ENCODE measurements around the gene PLAAT4.
"Not testable (repeated sequence)": the region's sequence is repeated elsewhere in the genome, so short reads cannot be mapped to it uniquely, and the experiment has no call there.

Gene PLAAT4

GRCh38 chr11:63537293-63538101 lies 889 bp downstream of the PLAAT4 start:
- in situ Hi-C loops (cut with MboI; ENCODE audit: low sequenced_read_pairs) = no loop called here

DNA sequence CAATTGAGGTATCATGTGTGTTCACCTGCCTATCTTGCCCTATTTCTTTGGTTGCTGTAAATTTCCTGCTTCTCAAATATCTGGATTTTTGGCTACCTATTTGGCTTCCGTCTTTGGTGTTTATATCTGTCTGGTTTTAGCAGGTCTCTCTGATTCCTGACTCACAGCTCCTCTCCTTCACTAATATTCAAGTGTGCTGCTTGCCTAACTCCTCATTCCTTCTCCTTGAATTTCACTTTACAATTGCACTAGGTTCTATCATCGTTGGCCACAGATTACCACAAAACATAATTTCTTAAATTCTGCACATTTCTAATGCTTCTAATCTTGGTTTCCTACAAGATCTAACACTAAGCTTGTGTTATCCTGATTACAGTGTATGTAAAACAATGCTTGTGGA lies 5.9 kb downstream of the PLAAT4 start:
- in situ Hi-C loops (cut with MboI; ENCODE audit: low sequenced_read_pairs) = not testable (repeated sequence)

- in situ Hi-C loops (cut with MboI; ENCODE audit: low sequenced_read_pairs) = no loop called here
Observed at GRCh38 chr11:63543711-63544110, 7.1 kb downstream of the PLAAT4 start.

DNA sequence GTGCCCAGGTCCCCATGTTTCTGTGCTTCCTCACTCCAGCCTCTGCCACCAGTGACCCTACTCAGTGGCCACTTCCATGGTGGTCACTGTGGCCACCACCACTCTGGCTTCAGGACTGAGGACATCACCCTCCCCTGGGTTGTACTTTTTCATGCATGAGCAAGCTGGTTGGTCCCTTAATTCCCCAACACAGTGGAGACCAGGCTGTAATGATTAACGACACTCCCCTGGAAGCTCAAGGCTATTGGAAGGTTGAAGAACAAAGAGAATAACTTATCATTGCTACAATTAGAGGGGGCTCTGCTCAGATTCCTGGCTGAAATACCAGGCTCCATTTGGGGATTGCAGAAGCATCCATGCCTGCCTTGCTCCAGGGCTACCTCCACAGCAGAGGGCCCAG lies 10.5 kb downstream of the PLAAT4 start:
- in situ Hi-C loops (cut with MboI; ENCODE audit: low sequenced_read_pairs) = no loop called here

GRCh38 chr11:63548178-63548577 lies 11.6 kb downstream of the PLAAT4 start:
- in situ Hi-C loops (cut with MboI; ENCODE audit: low sequenced_read_pairs) = no loop called here

DNA sequence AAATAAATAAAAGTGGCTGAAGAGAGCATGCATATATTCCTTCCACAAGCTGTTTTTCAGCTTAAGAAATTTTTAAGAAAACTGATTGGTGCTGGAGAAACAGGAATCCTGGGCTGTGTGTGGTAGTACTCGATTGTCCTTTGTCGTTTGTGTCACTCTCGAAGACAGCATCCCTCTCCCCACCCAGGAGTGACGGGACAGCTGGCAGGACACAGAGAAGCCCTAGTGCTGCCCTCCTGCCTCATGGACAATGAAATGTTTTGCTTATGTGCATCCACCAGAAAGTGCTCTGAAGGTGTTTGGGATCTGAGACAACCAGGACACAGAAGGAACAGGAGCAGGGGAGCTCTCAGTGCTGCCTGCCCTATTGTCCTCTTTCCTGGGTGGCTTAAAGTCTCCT lies 12.8 kb downstream of the PLAAT4 start:
- in situ Hi-C loops (cut with MboI; ENCODE audit: low sequenced_read_pairs) = no loop called here

- in situ Hi-C loops (cut with MboI; ENCODE audit: low sequenced_read_pairs) = not testable (repeated sequence)
Observed at GRCh38 chr11:63550156-63550700, 13.6 kb downstream of the PLAAT4 start.

GRCh38 chr11:63551091-63551888 lies 14.7 kb downstream of the PLAAT4 start:
- in situ Hi-C loops (cut with MboI; ENCODE audit: low sequenced_read_pairs) = no loop called here

- in situ Hi-C loops (cut with MboI; ENCODE audit: low sequenced_read_pairs) = no loop called here
Observed at GRCh38 chr11:63551889-63552266, 15.3 kb downstream of the PLAAT4 start.

DNA sequence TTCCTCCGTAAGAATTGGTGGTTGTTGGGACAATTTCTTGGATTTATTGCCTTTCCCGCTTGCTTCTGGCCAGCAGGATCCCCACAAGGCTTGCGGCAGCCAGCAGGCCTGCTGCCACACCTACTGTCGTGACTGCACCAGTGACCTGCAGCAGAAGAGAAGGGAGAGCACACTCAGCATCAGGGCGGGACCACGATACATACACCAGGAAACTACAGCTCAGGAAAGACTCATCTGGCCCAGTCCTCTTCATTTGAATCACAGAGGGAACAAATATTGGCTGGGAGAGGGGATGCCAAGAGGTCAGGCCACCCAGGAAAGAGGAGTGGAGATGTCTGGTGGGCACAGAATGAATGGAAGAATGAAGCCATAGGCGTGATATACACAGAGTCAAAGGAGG lies 16.3 kb downstream of the PLAAT4 start:
- in situ Hi-C loops (cut with MboI; ENCODE audit: low sequenced_read_pairs) = no loop called here

GRCh38 chr11:63553759-63554158 lies 17.2 kb downstream of the PLAAT4 start:
- in situ Hi-C loops (cut with MboI; ENCODE audit: low sequenced_read_pairs) = no loop called here

DNA sequence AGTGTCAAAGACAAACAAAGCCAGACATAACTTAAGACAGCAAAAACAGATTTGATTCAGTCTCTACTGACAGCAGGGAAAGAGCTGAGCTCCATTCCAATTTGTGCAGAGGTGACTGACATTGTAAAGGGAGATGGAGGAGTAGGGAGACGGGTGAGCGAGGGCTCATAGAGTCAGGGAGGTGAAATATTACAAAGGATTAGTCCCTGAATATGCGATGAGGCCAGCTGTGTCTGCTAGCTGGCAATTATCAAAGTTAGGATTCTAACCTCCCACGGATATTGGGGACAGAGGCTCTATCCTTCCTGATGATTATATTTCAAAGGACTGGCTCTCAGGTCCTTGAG lies 18.2 kb downstream of the PLAAT4 start:
- in situ Hi-C loops (cut with MboI; ENCODE audit: low sequenced_read_pairs) = no loop called here

GRCh38 chr11:63556404-63557013 lies 19.9 kb downstream of the PLAAT4 start:
- in situ Hi-C loops (cut with MboI; ENCODE audit: low sequenced_read_pairs) = no loop called here

DNA sequence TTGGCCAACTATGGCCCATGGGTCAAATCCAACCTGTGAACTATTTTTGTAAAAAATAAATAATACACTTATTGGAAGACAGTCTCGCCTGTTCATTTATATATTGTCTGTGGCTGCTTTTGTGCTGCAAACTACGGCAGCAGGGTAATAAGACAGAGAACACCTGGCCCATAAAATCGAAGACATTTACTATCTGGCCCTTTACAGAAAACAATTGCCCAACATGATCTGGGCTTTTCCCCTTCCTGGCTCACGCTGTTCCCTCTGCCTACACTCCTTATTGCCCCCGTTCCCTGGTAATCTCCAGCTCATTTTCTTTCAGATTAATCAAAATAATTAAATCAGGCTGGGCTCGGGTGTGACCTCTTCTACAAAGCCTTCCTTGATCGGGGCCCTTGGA lies 21.0 kb downstream of the PLAAT4 start:
- in situ Hi-C loops (cut with MboI; ENCODE audit: low sequenced_read_pairs) = no loop called here

DNA sequence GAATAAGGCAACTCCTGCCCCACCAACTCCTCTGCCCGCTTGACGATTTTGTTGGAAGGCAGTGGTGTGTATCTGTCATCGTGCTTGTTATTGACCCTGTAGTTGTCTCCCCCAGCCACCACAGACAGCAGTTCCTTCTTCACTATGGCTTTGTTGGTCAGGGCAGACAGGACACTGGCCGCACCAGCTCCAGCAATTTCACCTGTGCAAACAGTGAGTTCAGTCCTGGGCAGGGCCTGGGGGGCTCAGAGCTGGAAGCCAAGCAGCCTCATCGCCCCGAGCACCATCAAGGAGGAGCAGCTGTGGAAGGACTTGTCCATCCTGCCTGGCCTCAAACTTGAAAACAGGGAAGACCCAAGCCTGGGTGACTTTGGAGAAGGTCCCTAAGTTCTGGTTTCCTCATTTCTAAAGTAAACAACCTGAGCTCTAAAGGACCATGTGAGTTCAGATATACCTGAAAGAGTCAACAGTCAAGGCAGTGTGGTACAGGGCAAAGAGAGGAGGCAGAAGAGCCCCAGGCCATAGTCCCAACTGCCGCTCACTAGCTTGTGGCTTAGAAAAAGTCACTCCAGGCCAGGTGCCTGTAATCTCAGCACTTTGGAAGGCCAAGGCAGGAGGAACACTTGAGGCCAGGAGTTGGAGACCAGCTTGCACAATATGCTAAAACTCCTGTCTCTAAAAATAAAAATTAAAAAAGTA lies 22.0 kb downstream of the PLAAT4 start:
- in situ Hi-C loops (cut with MboI; ENCODE audit: low sequenced_read_pairs) = no loop called here

DNA sequence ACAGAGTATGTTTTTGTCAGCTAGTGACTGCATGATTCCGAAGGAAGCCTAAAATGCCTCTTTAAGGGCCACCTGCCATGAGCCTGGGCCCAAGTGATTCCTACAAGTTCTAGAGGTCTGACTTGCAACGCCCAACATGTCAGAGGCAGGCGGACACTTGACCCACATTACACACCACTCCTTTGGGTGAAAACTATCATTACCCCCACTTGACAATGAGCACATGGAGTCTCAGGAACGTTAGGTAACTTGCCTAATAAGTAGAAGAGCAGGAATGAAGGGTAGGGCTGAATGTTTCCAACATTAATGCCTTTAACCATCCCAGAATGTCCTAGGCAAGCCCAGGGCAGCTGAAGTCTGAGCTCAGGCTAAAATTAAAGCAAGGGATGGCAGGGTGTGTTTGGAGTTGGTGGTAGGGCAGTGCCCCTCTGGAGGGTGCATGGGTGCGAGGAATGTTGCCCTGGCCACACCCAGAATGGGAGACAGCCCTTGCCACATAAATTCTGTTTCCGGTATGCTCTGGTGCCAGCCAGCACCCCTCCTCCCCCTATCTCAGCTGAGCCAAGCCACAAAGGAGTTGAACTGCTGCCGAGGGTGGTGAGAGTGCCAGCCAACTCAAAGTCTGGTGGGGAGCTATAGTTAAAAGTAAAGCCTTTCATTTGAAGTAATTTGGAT lies 24.0 kb downstream of the PLAAT4 start:
- in situ Hi-C loops (cut with MboI; ENCODE audit: low sequenced_read_pairs) = no loop called here

- in situ Hi-C loops (cut with MboI; ENCODE audit: low sequenced_read_pairs) = no loop called here
Observed at GRCh38 chr11:63563201-63564055, 26.8 kb downstream of the PLAAT4 start, which contains the start of gene PLAAT2. TSS of gene PLAAT2 (minus strand) at chr11:63563379. CDS start at chr11:63563324, 55 bp downstream.

DNA sequence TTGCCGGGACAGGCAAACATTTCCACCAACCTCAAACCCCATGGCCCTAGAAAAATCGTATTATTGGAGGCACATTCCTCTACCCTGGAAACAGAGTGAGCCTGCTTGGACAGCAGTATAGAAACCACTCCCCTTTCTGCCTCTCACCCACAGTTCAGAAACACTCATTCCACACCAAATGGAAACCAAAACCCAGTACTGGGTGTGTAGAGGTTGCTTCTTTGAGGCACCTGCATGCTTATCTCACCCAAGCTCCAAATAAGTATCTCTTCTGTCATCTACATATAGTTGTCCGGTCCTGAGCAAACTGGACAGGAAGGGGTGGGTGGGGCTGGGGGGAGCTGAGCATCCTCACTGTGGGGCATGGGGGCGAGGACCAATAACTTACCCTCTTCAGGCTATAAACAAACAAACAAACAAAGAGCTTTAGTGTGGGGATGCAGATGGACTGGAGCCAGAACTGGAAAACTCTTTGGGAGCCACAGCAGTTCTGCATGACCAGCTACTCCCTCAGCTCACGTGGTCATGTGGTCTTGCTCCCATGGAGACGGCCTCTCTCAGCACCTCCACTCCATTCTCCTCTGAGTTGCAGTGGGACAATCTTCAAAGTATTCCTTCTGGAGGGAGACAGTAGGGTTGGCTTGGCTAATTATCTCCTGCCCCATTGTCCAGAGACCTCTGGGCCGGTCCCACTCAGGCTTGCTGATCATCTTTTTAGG lies 27.6 kb downstream of the PLAAT4 start:
- in situ Hi-C loops (cut with MboI; ENCODE audit: low sequenced_read_pairs) = no loop called here

Data from hTERT RPE-1 (cell line).